Smooth muscle cell (in vitro differentiated cells): Measurements from ENCODE around the gene LENG1. TPM values are rescaled to one million over a fixed set of nuclear protein-coding genes. Genes with fewer than 3 reads are reported as not detected.
"Not testable (repeated sequence)": the region's sequence is repeated elsewhere in the genome, so short reads cannot be mapped to it uniquely, and the experiment has no call there.

ENCODE experiments used
- DNase-seq: peaks from one replicate; lab custom pipeline; 2025; ENCODE audit not compliant: unreplicated experiment; lab: John Stamatoyannopoulos, UW
- H2AFZ ChIP-seq: fragments of 200-600 bp; sonication (generic); 2 replicates; pipeline ENCODE4 v1.6.0; 2016; ENCODE audit warnings: antibody characterized with exemption, low read depth, mild to moderate bottlenecking
- H3F3A ChIP-seq: fragments of 200-600 bp; sonication (generic); 2 replicates; pipeline ENCODE4 v1.6.0; 2017; ENCODE audit warnings: antibody characterized with exemption, low read depth
- H3K27ac ChIP-seq: fragments of 200-600 bp; sonication (generic); 2 replicates; pipeline ENCODE4 v1.5.1; 2016; ENCODE audit warnings: low read depth, mild to moderate bottlenecking
- H3K27me3 ChIP-seq: fragments of 200-600 bp; sonication (generic); 2 replicates; pipeline ENCODE4 v1.6.1; 2016; ENCODE audit warnings: low read depth, mild to moderate bottlenecking
- H3K36me3 ChIP-seq: fragments of 200-600 bp; sonication (generic); 2 replicates; pipeline ENCODE4 v1.5.1; 2016; ENCODE audit warnings: low read depth
- H3K4me1 ChIP-seq: fragments of 200-600 bp; sonication (generic); 2 replicates; pipeline ENCODE4 v1.5.1; 2016; ENCODE audit warnings: low read depth
- H3K4me2 ChIP-seq: fragments of 200-600 bp; sonication (generic); 2 replicates; pipeline ENCODE4 v1.6.0; 2016; ENCODE audit warnings: mild to moderate bottlenecking
- H3K4me3 ChIP-seq: fragments of 200-600 bp; sonication (generic); 2 replicates; pipeline ENCODE4 v1.5.1; 2016; ENCODE audit warnings: mild to moderate bottlenecking
- H3K79me2 ChIP-seq: fragments of 200-600 bp; sonication (generic); 2 replicates; pipeline ENCODE4 v1.6.0; 2016; ENCODE audit warnings: low read depth, mild to moderate bottlenecking
- H3K9ac ChIP-seq: fragments of 200-600 bp; sonication (generic); 2 replicates; pipeline ENCODE4 v1.6.0; 2016; ENCODE audit warnings: low read depth
- H3K9me3 ChIP-seq: fragments of 200-600 bp; sonication (generic); replicated peaks from 2 replicates; pipeline ENCODE4 v1.5.1; 2016; ENCODE audit warnings: low read depth
- H4K20me1 ChIP-seq: fragments of 200-600 bp; sonication (generic); 2 replicates; pipeline ENCODE4 v1.6.0; 2016; ENCODE audit warnings: low read depth
- CTCF ChIP-seq: fragments of 200-600 bp; sonication (generic); IDR thresholded peaks from 2 replicates; pipeline ENCODE4 v1.5.1; 2017; ENCODE audit warnings: borderline replicate concordance, mild to moderate bottlenecking, antibody characterized with exemption; ENCODE audit not compliant: insufficient read depth, poor library complexity, severe bottlenecking
- WGBS: methylation state at CpG from one replicate; pipeline ENCODE4 v1.1.7; 2016; ENCODE audit warnings: low lambda C conversion rate; 5-methylcytosine and 5-hydroxymethylcytosine counted together
- polyA plus RNA-seq: library from polyadenylated mRNA; unstranded; fragments of >200 nt; fragmentation: Nextera tagmentation; extraction: Ambion mirVana; gene quantifications from 2 replicates; pipeline ENCODE4 v1.2.1, GENCODE V29; 2016
- total RNA-seq: library from RNA; depleted of rRNA; stranded (reverse); fragments of >200 nt; gene quantifications from 2 replicates; pipeline ENCODE4 v1.2.3, GENCODE V29; 2014

The LENG1 gene
- total and polyA plus RNA-seq, 2 experiments from 2014 or later: 10.9 to 14.1 TPM

GRCh38 chr19:54186934-54187381 lies 27.4 kb upstream of the LENG1 start:
- DNase-seq: no peak
- Histone ChIP-seq H3K4me3 (no peak overlapping the region), H3K9me3 (no peaks in the 10 kb centered on the region), H3K27ac (no peak overlapping the region), H3K27me3 (no peaks in the 10 kb centered on the region), H3K4me1 (peaks cover 6% of the 10 kb centered on the region), H3K79me2 (peaks cover 19% of the 10 kb centered on the region), H3K9ac (no peak overlapping the region), H3K4me2 (no peak overlapping the region), H2AFZ (no peak overlapping the region), H3K36me3 (no peaks in the 10 kb centered on the region), H3F3A (no peaks in the 10 kb centered on the region), H4K20me1 (peaks cover 16% of the 10 kb centered on the region)
- 95% methylated on average over 11 of the region's 11 CpGs for whole genome bisulfite sequencing
- TF ChIP-seq CTCF: no peak

- H3K9me3 ChIP-seq: no peaks in the 10 kb centered on the region
- H3K27ac ChIP-seq: no peak overlapping the region
- H3K9ac ChIP-seq: no peak overlapping the region
- no peaks in the 10 kb centered on the region for H3K36me3 ChIP-seq
- DNase-seq: no peak
- H3K79me2 ChIP-seq: peaks cover 19% of the 10 kb centered on the region
- H3K27me3 ChIP-seq: no peaks in the 10 kb centered on the region
- peaks cover 6% of the 10 kb centered on the region for H3K4me1 ChIP-seq
- H2AFZ ChIP-seq: no peak overlapping the region
- no peak for TF ChIP-seq CTCF
- no peaks in the 10 kb centered on the region for H3F3A ChIP-seq
- no peak overlapping the region for H3K4me3 ChIP-seq
- H4K20me1 ChIP-seq: peaks cover 16% of the 10 kb centered on the region
- WGBS: 93% methylated on average over 8 of the region's 8 CpGs
- H3K4me2 ChIP-seq: no peak overlapping the region
These were observed 26.8 kb upstream of the LENG1 start for GRCh38 chr19:54186351-54186750.

- Histone ChIP-seq H3K36me3 (no peaks in the 10 kb centered on the region), H4K20me1 (peaks cover 16% of the 10 kb centered on the region), H3K4me3 (no peak overlapping the region), H3K27ac (no peak overlapping the region), H3K4me2 (no peak overlapping the region), H3K4me1 (peaks cover 5% of the 10 kb centered on the region), H3K9me3 (no peaks in the 10 kb centered on the region), H3K9ac (no peak overlapping the region), H3K27me3 (no peaks in the 10 kb centered on the region), H3F3A (no peaks in the 10 kb centered on the region), H3K79me2 (peaks cover 16% of the 10 kb centered on the region), H2AFZ (no peak overlapping the region)
- WGBS: 98% methylated on average over 11 of the region's 11 CpGs
- DNase-seq: no peak
- TF ChIP-seq CTCF: no peak
These were observed 23.9 kb upstream of the LENG1 start for GRCh38 chr19:54183431-54183830.

GRCh38 chr19:54181894-54182293 lies 22.4 kb upstream of the LENG1 start:
- DNase-seq, H3K79me2 ChIP-seq, H3K36me3 ChIP-seq, H3K4me3 ChIP-seq, H3K27ac ChIP-seq, H3K9ac ChIP-seq, H3K9me3 ChIP-seq, H3K4me1 ChIP-seq, H3F3A ChIP-seq, H3K4me2 ChIP-seq, H3K27me3 ChIP-seq, H2AFZ ChIP-seq, H4K20me1 ChIP-seq: not testable (repeated sequence)
- WGBS: 88% methylated on average over 3 of the region's 3 CpGs
